ENCODE measurements around the gene ULK1. TPM values are rescaled to one million over a fixed set of nuclear protein-coding genes. Genes with fewer than 3 reads are reported as not detected.

The ULK1 gene
- total and polyA plus RNA-seq, 2 of the 13 experiments (the other 11 are each of a cell fraction or from before 2014, with no cell fraction given): 2.8 to 10.1 TPM

GRCh38 chr12:131949431-131950181, 55.2 kb downstream of the ULK1 start, which contains the start of gene EP400 (continued):
- TF ChIP-seq ZNF878 (CRISPR knock-in tag; IDR thresholded peaks at IDR 0.05) (no peak), SMARCC2 (IDR thresholded peaks at IDR 0.05) (no peak), CCDC6 (CRISPR knock-in tag; IDR thresholded peaks at IDR 0.05) (no peak), ZNF574 (CRISPR knock-in tag; IDR thresholded peaks at IDR 0.05) (peak; percentile 90), ZBTB33 (CRISPR knock-in tag; IDR thresholded peaks at IDR 0.05) (no peak), CEBPZ (IDR thresholded peaks at IDR 0.05; ENCODE audit: low read length) (no peak), ZNF431 (CRISPR knock-in tag; IDR thresholded peaks at IDR 0.05; ENCODE audit: borderline replicate concordance, low read depth) (peak; percentile 54; the same call in 1 of the 2 replicates), EEA1 (CRISPR knock-in tag; IDR thresholded peaks at IDR 0.05; ENCODE audit: borderline replicate concordance) (peak; percentile 39; the same call in 1 of the 2 replicates), SOX13 (IDR thresholded peaks at IDR 0.05) (no peak), SOX13 (CRISPR knock-in tag; conservative IDR thresholded peaks at IDR 0.05 in 1 of 2, IDR thresholded peaks at IDR 0.05 in 1 of 2) (peak in 1 of 2 experiments; percentile 22; a peak in 1 of 4 replicates), NR2F2 (IDR thresholded peaks at IDR 0.05; ENCODE audit: borderline replicate concordance, low read depth) (no peak; the same call in 1 of the 2 replicates), ZNF7 (CRISPR knock-in tag; IDR thresholded peaks at IDR 0.05) (no peak), ZNF776 (CRISPR knock-in tag; IDR thresholded peaks at IDR 0.05) (no peak), ZHX1 (CRISPR knock-in tag; IDR thresholded peaks at IDR 0.05; ENCODE audit: low read depth) (no peak)
- TF ChIP-seq, protein P1, sequence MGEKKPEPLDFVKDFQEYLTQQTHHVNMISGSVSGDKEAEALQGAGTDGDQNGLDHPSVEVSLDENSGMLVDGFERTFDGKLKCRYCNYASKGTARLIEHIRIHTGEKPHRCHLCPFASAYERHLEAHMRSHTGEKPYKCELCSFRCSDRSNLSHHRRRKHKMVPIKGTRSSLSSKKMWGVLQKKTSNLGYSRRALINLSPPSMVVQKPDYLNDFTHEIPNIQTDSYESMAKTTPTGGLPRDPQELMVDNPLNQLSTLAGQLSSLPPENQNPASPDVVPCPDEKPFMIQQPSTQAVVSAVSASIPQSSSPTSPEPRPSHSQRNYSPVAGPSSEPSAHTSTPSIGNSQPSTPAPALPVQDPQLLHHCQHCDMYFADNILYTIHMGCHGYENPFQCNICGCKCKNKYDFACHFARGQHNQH (CRISPR knock-in tag; IDR thresholded peaks at IDR 0.05): no peak

All from HepG2 (cell line).